Posterior vena cava (tissue), 2 donors: ENCODE data around the gene TTC36. TPM values are rescaled to one million over a fixed set of nuclear protein-coding genes. Genes with fewer than 3 reads are reported as not detected.
"Not testable (repeated sequence)": the region's sequence is repeated elsewhere in the genome, so short reads cannot be mapped to it uniquely, and the experiment has no call there.

ENCODE experiments used
- DNase-seq: peaks from one replicate; pipeline ENCODE4 v3.0.0-alpha.2; 2020; ENCODE audit warnings: low spot score
- intact Hi-C, 2 donors: fragments of 100-400 bp; cut with DNase I; formaldehyde crosslinking; loops; one replicate each; pipeline versions ENCODE4 v1.14.1 to v1.14.2; 2022 to 2023
- total RNA-seq, 2 donors: library from RNA; stranded (reverse); fragmentation: NEBNext Ultra II Directional; extraction: Animal tissue kit (Norgen Biotek cat#: 25700); gene quantifications; one replicate each; pipeline ENCODE4 v1.2.1, GENCODE V29; 2021
- donor health status: DM: yes; HTN: yes; CAD: no.
- donor health status: DM: yes; HTN: yes; CAD: no.

The TTC36 gene
- total RNA-seq, 2 donors from 2014 or later: 0.43 TPM; not detected in 1

DNA sequence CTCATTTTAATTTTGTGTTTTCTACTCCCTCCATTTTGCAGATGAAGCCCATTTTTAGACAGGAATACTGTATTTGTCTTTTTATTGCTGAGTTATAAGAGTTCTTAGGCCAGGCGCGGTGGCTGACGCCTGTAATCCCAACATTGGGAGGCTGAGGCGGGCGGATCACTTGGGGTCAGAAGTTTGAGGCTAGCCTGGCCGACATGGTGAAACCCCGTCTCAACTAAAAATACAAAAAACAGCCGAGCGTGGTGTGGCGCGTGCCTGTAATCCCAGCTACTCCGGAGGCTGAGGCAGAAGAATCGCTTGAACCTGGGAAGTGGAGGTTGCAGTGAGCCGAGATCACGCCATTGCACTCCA, 44.4 kb downstream of the TTC36 start:
- intact Hi-C loops, DNase-seq: not testable (repeated sequence)

DNA sequence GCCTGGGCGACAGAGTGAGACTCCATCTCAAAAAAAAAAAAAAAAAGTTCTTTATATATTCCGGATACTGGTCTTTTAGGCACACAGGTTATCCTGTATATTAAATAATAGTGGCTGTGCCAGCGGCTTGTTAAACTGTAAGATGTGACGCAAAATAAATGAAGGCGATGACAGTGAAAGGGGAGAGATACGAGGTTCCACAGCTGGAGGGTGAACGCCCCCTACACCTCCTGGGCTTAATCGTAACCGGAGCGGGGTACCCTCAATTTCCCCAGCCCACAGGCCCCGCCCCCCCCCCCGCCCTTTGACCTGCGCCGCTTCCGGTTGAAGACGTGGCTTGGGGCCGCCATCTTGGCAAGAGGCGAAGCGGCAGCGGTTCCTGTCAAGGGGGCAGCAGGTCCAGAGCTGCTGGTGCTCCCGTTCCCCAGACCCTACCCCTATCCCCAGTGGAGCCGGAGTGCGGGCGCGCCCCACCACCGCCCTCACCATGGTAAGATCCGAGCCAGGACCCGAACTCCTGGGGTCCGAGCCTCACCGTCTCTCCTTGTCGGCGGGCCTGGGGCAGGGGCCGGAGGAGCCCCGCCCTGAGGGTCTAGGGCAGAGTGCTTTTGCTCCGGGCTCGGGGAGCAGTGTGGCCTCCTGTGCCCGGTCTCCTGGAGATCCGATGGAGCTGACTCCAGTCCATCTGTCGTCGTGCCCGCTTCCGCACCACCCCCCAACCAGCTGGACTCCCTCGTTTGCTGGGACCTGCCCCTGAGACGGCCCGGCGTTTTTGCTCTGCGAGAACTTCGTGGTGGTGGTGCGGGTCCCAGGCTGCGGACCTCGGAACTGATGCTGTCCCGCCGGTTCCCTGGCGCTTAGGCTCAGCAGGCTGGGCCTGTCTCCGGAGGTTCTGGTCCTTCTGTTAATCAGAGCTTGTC, 45.0 kb downstream of the TTC36 start, which contains the start of gene ARCN1:
Gene ARCN1, plus strand, starts transcription at position 349 of the 920 bp plus-strand sequence. Its CDS starts 139 bp downstream, at position 488.
- intact Hi-C loops: no loop called here
- peak; percentile 94 for DNase-seq

- no peak for DNase-seq
- intact Hi-C loops: no loop called here
Measured at GRCh38 chr11:118572981-118573550, 45.8 kb downstream of the TTC36 start.

GRCh38 chr11:118574636-118575035, 47.4 kb downstream of the TTC36 start:
- intact Hi-C loops: no loop called here

GRCh38 chr11:118577995-118578394, 50.7 kb downstream of the TTC36 start:
- DNase-seq, intact Hi-C loops: not testable (repeated sequence)

More at GRCh38 chr11:118574636-118575035, 47.4 kb downstream of the TTC36 start:
- DNase-seq: no peak

Other genes starting within 250 kb of the TTC36 start
- 1 to 10 TPM; 1.3 to 1.8 TPM for gene CD3E, start 222.7 kb upstream of the TTC36 start, total RNA-seq
- 1 to 10 TPM in 1 of 2 donors, not detected in 1; 1.2 TPM for gene CD3D, start 184.8 kb upstream of the TTC36 start, total RNA-seq
- 1 to 10 TPM in 1 of 2 donors, under 1 TPM in 1; 0.57 to 1.1 TPM for gene CD3G, start 183.1 kb upstream of the TTC36 start, total RNA-seq
- 10 to 100 TPM; 31.1 to 34.1 TPM for gene UBE4A, start 167.9 kb upstream of the TTC36 start, total RNA-seq
- gene ATP5MG, start 125.9 kb upstream of the TTC36 start, total RNA-seq: 100 to 1,000 TPM; 121 to 146 TPM
- gene KMT2A, start 91.0 kb upstream of the TTC36 start, total RNA-seq: 10 to 100 TPM; 47.3 to 59.7 TPM
- 10 to 100 TPM; 20.5 to 22.8 TPM for gene TMEM25, start 3.7 kb downstream of the TTC36 start, total RNA-seq
- gene IFT46, start 38.5 kb downstream of the TTC36 start, total RNA-seq: 10 to 100 TPM; 15.9 TPM
- gene ARCN1, start 44.9 kb downstream of the TTC36 start, total RNA-seq: 100 to 1,000 TPM; 148 to 176 TPM
- gene PHLDB1, start 80.1 kb downstream of the TTC36 start, total RNA-seq: 100 to 1,000 TPM; 155 to 201 TPM
- gene TREH, start 152.2 kb downstream of the TTC36 start, total RNA-seq: not detected